Neural crest cell (in vitro differentiated cells): ENCODE data around the gene MYO3A. TPM values are rescaled to one million over a fixed set of nuclear protein-coding genes. Genes with fewer than 3 reads are reported as not detected.

Source experiments
- DNase-seq: peaks from one replicate; pipeline ENCODE4 v3.0.0; 2021; ENCODE audit warnings: low read depth, mixed read lengths, low spot score
- H3K27ac Mint-ChIP-seq: one replicate; pipeline ENCODE4 v1.8.0; 2021; ENCODE audit warnings: mild to moderate bottlenecking, mixed read lengths; ENCODE audit not compliant: unreplicated experiment
- H3K27me3 Mint-ChIP-seq: 2 replicates; pipeline ENCODE4 v1.8.0; 2021; ENCODE audit warnings: low read depth, mild to moderate bottlenecking, mixed read lengths
- H3K36me3 Mint-ChIP-seq: 2 replicates; pipeline ENCODE4 v1.8.0; 2021; ENCODE audit warnings: low read depth, mild to moderate bottlenecking, mixed read lengths
- H3K4me1 Mint-ChIP-seq: 2 replicates; pipeline ENCODE4 v1.8.0; 2021; ENCODE audit warnings: mixed read lengths
- H3K4me3 Mint-ChIP-seq: one replicate; pipeline ENCODE4 v1.8.0; 2021; ENCODE audit warnings: mild to moderate bottlenecking, mixed read lengths
- H3K9me3 Mint-ChIP-seq: 2 replicates; pipeline ENCODE4 v1.8.0; 2021; ENCODE audit warnings: mixed read lengths
- CTCF ChIP-seq: fragments of 200-600 bp; sonication (generic); conservative IDR thresholded peaks from 2 replicates; pipeline ENCODE4 v1.5.0; 2021; ENCODE audit warnings: antibody characterized with exemption, mild to moderate bottlenecking
- total RNA-seq: library from RNA; stranded (reverse); gene quantifications from 2 replicates; pipeline ENCODE4 v1.2.1, GENCODE V29; 2021

MYO3A gene
- total RNA-seq, 1 donor from 2014 or later, result 1.4 TPM

GRCh38 chr10:26215935-26216584 lies 282.0 kb downstream of the MYO3A start:
- Mint-ChIP-seq H3K27ac (no peak overlapping the region), H3K4me1 (peaks cover 37% of the 10 kb centered on the region), H3K4me3 (peak overlapping the region; percentile 72), H3K36me3 (no peaks in the 10 kb centered on the region), H3K27me3 (peaks cover 32% of the 10 kb centered on the region), H3K9me3 (no peaks in the 10 kb centered on the region)
- no peak for TF ChIP-seq CTCF
- peak; percentile 55 for DNase-seq

- Mint-ChIP-seq H3K9me3 (no peaks in the 10 kb centered on the region), H3K4me1 (peaks cover 37% of the 10 kb centered on the region), H3K27ac (no peak within 1 kb of the TSS), H3K4me3 (peak within 1 kb of the TSS; percentile 72), H3K36me3 (no peaks in the 10 kb centered on the region), H3K27me3 (peaks cover 39% of the 10 kb centered on the region)
- TF ChIP-seq CTCF, result no peak
- DNase-seq, result no peak
Observed at GRCh38 chr10:26216585-26217395, 282.8 kb downstream of the MYO3A start, which contains the start of gene GAD2. Gene GAD2, plus strand, starts transcription at chr10:26216774. Its CDS starts 36 bp downstream, at chr10:26216810.

GRCh38 chr10:26217396-26218086 lies 283.5 kb downstream of the MYO3A start:
- Mint-ChIP-seq H3K4me3 (peak overlapping the region; percentile 47), H3K27me3 (peaks cover 47% of the 10 kb centered on the region), H3K4me1 (peaks cover 37% of the 10 kb centered on the region), H3K36me3 (no peaks in the 10 kb centered on the region), H3K9me3 (no peaks in the 10 kb centered on the region), H3K27ac (no peak overlapping the region)
- no peak for TF ChIP-seq CTCF
- peak; percentile 6 for DNase-seq

- Mint-ChIP-seq H3K4me3 (no peak overlapping the region), H3K27me3 (peaks cover 66% of the 10 kb centered on the region), H3K9me3 (no peaks in the 10 kb centered on the region), H3K27ac (no peak overlapping the region), H3K4me1 (peaks cover 33% of the 10 kb centered on the region), H3K36me3 (no peaks in the 10 kb centered on the region)
- no peak for TF ChIP-seq CTCF
- no peak for DNase-seq
Observed at GRCh38 chr10:26219676-26220075, 285.6 kb downstream of the MYO3A start.

- TF ChIP-seq CTCF, result no peak
- Mint-ChIP-seq H3K27me3 (peaks cover 77% of the 10 kb centered on the region), H3K9me3 (no peaks in the 10 kb centered on the region), H3K27ac (no peak overlapping the region), H3K36me3 (no peaks in the 10 kb centered on the region), H3K4me1 (peaks cover 21% of the 10 kb centered on the region), H3K4me3 (no peak overlapping the region)
- no peak for DNase-seq
Observed at GRCh38 chr10:26220901-26221300, 286.9 kb downstream of the MYO3A start.
